Stimulated activated naive B cell treated with anti-CD40 and anti-IgM and Interleukin-4, amounts not matched to agents 10 μg/mL and 1 μg/mL and 100 μg/mL, for 72 hours (primary cell): Measurements from ENCODE around the gene TMPRSS15.
A peak's percentile ranks its signal among the peaks of the same experiment; 100 is the strongest.
"Not testable (repeated sequence)": the region's sequence is repeated elsewhere in the genome, so short reads cannot be mapped to it uniquely, and the experiment has no call there.

Source experiments
- ATAC-seq, 2 donors: fragments of 150-1000 bp; cut with Tn5 transposase; replicated peaks; 2 replicates each; pipeline ENCODE4 v1.10.0; 2021; ENCODE audit warnings: moderate library complexity in 1 of 2
- DNase-seq: peaks from one replicate; pipeline ENCODE4 v3.0.0; 2021
- H3K27ac Mint-ChIP-seq: one replicate; pipeline ENCODE4 v1.8.0; 2022; ENCODE audit warnings: mild to moderate bottlenecking, mixed read lengths
- H3K27me3 Mint-ChIP-seq, 2 donors: one replicate each; pipeline ENCODE4 v1.8.0; 2022; ENCODE audit warnings: mixed read lengths in 2 of 2
- H3K36me3 Mint-ChIP-seq, 2 donors: one replicate each; pipeline ENCODE4 v1.8.0; 2022; ENCODE audit warnings: mixed read lengths in 2 of 2, mild to moderate bottlenecking in 1 of 2
- H3K4me1 Mint-ChIP-seq, 2 donors: one replicate each; pipeline ENCODE4 v1.8.0; 2022; ENCODE audit warnings: mixed read lengths in 2 of 2, mild to moderate bottlenecking in 1 of 2
- H3K4me3 Mint-ChIP-seq, 2 donors: one replicate each; pipeline ENCODE4 v1.8.0; 2022; ENCODE audit warnings: mild to moderate bottlenecking in 2 of 2, mixed read lengths in 2 of 2, moderate library complexity in 1 of 2
- H3K9me3 Mint-ChIP-seq, 2 donors: one replicate each; pipeline ENCODE4 v1.8.0; 2022; ENCODE audit warnings: mixed read lengths in 2 of 2, mild to moderate bottlenecking in 1 of 2

TMPRSS15 gene

GRCh38 chr21:18382934-18383619 is 20.5 kb downstream of the TMPRSS15 start:
- H3K4me1 Mint-ChIP-seq: peaks cover 4 to 26% of the 10 kb centered on the region in 2 donors
- H3K9me3 Mint-ChIP-seq, H3K4me3 Mint-ChIP-seq, DNase-seq, H3K36me3 Mint-ChIP-seq, H3K27ac Mint-ChIP-seq, H3K27me3 Mint-ChIP-seq, ATAC-seq: not testable (repeated sequence)

GRCh38 chr21:18382141-18382540 is 21.4 kb downstream of the TMPRSS15 start:
- Mint-ChIP-seq H3K27me3 (no peaks in the 10 kb centered on the region), H3K4me3 (no peak overlapping the region), H3K36me3 (no peaks in the 10 kb centered on the region), H3K4me1 (peaks cover 2 to 22% of the 10 kb centered on the region in 2 donors), H3K27ac (no peak overlapping the region), H3K9me3 (no peaks in the 10 kb centered on the region)
- DNase-seq (no peak), ATAC-seq (peak; percentile 10 to 31)

GRCh38 chr21:18373606-18374005 is 30.0 kb downstream of the TMPRSS15 start:
- DNase-seq: no peak
- Mint-ChIP-seq H3K9me3 (no peaks in the 10 kb centered on the region), H3K4me3 (no peak overlapping the region), H3K27me3 (no peaks in the 10 kb centered on the region), H3K36me3 (no peaks in the 10 kb centered on the region), H3K4me1 (peaks cover 4 to 6% of the 10 kb centered on the region in 2 donors), H3K27ac (no peak overlapping the region)
- no peak for ATAC-seq

- Mint-ChIP-seq H3K27me3 (no peaks in the 10 kb centered on the region), H3K36me3 (no peaks in the 10 kb centered on the region), H3K4me3 (no peak overlapping the region), H3K4me1 (peaks cover 4 to 6% of the 10 kb centered on the region in 2 donors), H3K9me3 (no peaks in the 10 kb centered on the region), H3K27ac (no peak overlapping the region)
- DNase-seq: no peak
- no peak for ATAC-seq
Observed at GRCh38 chr21:18370301-18370700, 33.3 kb downstream of the TMPRSS15 start.

GRCh38 chr21:18369115-18369514 is 34.5 kb downstream of the TMPRSS15 start:
- ATAC-seq: peak; percentile 63 to 73
- Mint-ChIP-seq H3K4me3 (no peak overlapping the region), H3K27ac (no peak overlapping the region), H3K27me3 (no peaks in the 10 kb centered on the region), H3K4me1 (peaks cover 4 to 6% of the 10 kb centered on the region in 2 donors), H3K9me3 (no peaks in the 10 kb centered on the region), H3K36me3 (no peaks in the 10 kb centered on the region)
- no peak for DNase-seq

- DNase-seq: no peak
- no peaks in the 10 kb centered on the region for H3K27me3 Mint-ChIP-seq
- peaks cover 4 to 6% of the 10 kb centered on the region in 2 donors for H3K4me1 Mint-ChIP-seq
- H3K27ac Mint-ChIP-seq: no peak overlapping the region
- H3K9me3 Mint-ChIP-seq: no peaks in the 10 kb centered on the region
- ATAC-seq: no peak
- no peaks in the 10 kb centered on the region for H3K36me3 Mint-ChIP-seq
- no peak overlapping the region for H3K4me3 Mint-ChIP-seq
Observed at GRCh38 chr21:18368205-18368604, 35.4 kb downstream of the TMPRSS15 start.

GRCh38 chr21:18356801-18357200 is 46.8 kb downstream of the TMPRSS15 start:
- ATAC-seq (no peak), DNase-seq (no peak)
- peaks cover 0 to 6% of the 10 kb centered on the region in 2 donors for H3K27me3 Mint-ChIP-seq
- peaks cover 0 to 2% of the 10 kb centered on the region in 2 donors for H3K9me3 Mint-ChIP-seq
- H3K4me1 Mint-ChIP-seq: no peaks in the 10 kb centered on the region
- H3K36me3 Mint-ChIP-seq: no peaks in the 10 kb centered on the region
- no peak overlapping the region for H3K27ac Mint-ChIP-seq
- no peak overlapping the region for H3K4me3 Mint-ChIP-seq

GRCh38 chr21:18354947-18355346 is 48.6 kb downstream of the TMPRSS15 start:
- no peak for ATAC-seq
- Mint-ChIP-seq H3K27me3 (no peaks in the 10 kb centered on the region), H3K4me3 (no peak overlapping the region), H3K27ac (no peak overlapping the region), H3K4me1 (peaks cover 3 to 5% of the 10 kb centered on the region in 2 donors), H3K36me3 (no peaks in the 10 kb centered on the region), H3K9me3 (no peaks in the 10 kb centered on the region)
- DNase-seq: no peak

- DNase-seq: no peak
Observed at GRCh38 chr21:18350216-18350615, 53.4 kb downstream of the TMPRSS15 start.

GRCh38 chr21:18349468-18349867 is 54.1 kb downstream of the TMPRSS15 start:
- DNase-seq: no peak
- Mint-ChIP-seq H3K36me3 (no peaks in the 10 kb centered on the region), H3K4me3 (no peak overlapping the region), H3K27me3 (no peaks in the 10 kb centered on the region), H3K4me1 (peaks cover 3 to 5% of the 10 kb centered on the region in 2 donors), H3K27ac (no peak overlapping the region), H3K9me3 (no peaks in the 10 kb centered on the region)
- no peak for ATAC-seq

More at GRCh38 chr21:18350216-18350615, 53.4 kb downstream of the TMPRSS15 start:
- Mint-ChIP-seq H3K27me3 (no peaks in the 10 kb centered on the region), H3K4me1 (peaks cover 3 to 5% of the 10 kb centered on the region in 2 donors), H3K9me3 (no peaks in the 10 kb centered on the region), H3K4me3 (no peak overlapping the region), H3K36me3 (no peaks in the 10 kb centered on the region), H3K27ac (no peak overlapping the region)
- ATAC-seq: peak; percentile 88 to 90

- H3K4me3 Mint-ChIP-seq: no peak overlapping the region
- H3K27me3 Mint-ChIP-seq: no peaks in the 10 kb centered on the region
- peaks cover 0 to 1% of the 10 kb centered on the region in 2 donors for H3K9me3 Mint-ChIP-seq
- no peak overlapping the region for H3K27ac Mint-ChIP-seq
- peak in 1 of 2 donors; percentile 39 for ATAC-seq
- no peaks in the 10 kb centered on the region for H3K4me1 Mint-ChIP-seq
- no peak for DNase-seq
- no peaks in the 10 kb centered on the region for H3K36me3 Mint-ChIP-seq
Observed at GRCh38 chr21:18340387-18340942, 63.1 kb downstream of the TMPRSS15 start.

GRCh38 chr21:18335651-18336236 is 67.8 kb downstream of the TMPRSS15 start:
- H3K4me1 Mint-ChIP-seq: no peaks in the 10 kb centered on the region
- no peaks in the 10 kb centered on the region for H3K9me3 Mint-ChIP-seq
- H3K27me3 Mint-ChIP-seq: peaks cover 0 to 5% of the 10 kb centered on the region in 2 donors
- no peak for DNase-seq
- no peak for ATAC-seq
- H3K36me3 Mint-ChIP-seq: no peaks in the 10 kb centered on the region
- H3K27ac Mint-ChIP-seq: no peak overlapping the region
- H3K4me3 Mint-ChIP-seq: no peak overlapping the region

GRCh38 chr21:18334066-18334465 is 69.5 kb downstream of the TMPRSS15 start:
- ATAC-seq: no peak
- no peak overlapping the region for H3K4me3 Mint-ChIP-seq

GRCh38 chr21:18318156-18318555 is 85.4 kb downstream of the TMPRSS15 start:
- Mint-ChIP-seq H3K27me3 (no peaks in the 10 kb centered on the region), H3K4me3 (no peak overlapping the region), H3K36me3 (peaks cover 0 to 1% of the 10 kb centered on the region in 2 donors), H3K4me1 (no peaks in the 10 kb centered on the region), H3K27ac (no peak overlapping the region), H3K9me3 (peaks cover 4 to 6% of the 10 kb centered on the region in 2 donors)
- no peak for DNase-seq
- no peak for ATAC-seq

More at GRCh38 chr21:18334066-18334465, 69.5 kb downstream of the TMPRSS15 start:
- Mint-ChIP-seq H3K27me3 (peaks cover 0 to 5% of the 10 kb centered on the region in 2 donors), H3K36me3 (no peaks in the 10 kb centered on the region), H3K9me3 (no peaks in the 10 kb centered on the region), H3K27ac (no peak overlapping the region), H3K4me1 (no peaks in the 10 kb centered on the region)
- no peak for DNase-seq

- Mint-ChIP-seq H3K4me3 (no peak overlapping the region), H3K27me3 (no peaks in the 10 kb centered on the region), H3K4me1 (no peaks in the 10 kb centered on the region), H3K9me3 (no peaks in the 10 kb centered on the region), H3K27ac (peak overlapping the region; percentile 14), H3K36me3 (no peaks in the 10 kb centered on the region)
- DNase-seq (no peak), ATAC-seq (peak in 1 of 2 donors; percentile 31)
Observed at GRCh38 chr21:18298228-18298627, 105.4 kb downstream of the TMPRSS15 start.
